H1 (cell line): ENCODE results near the gene UIMC1. TPM values are rescaled to one million over a fixed set of nuclear protein-coding genes. Genes with fewer than 3 reads are reported as not detected.

ENCODE experiments used
- CTCF ChIA-PET: fragments of 300-600 bp; sonication (Branson Sonifier 250); formaldehyde crosslinking; loops from one replicate; lab custom pipeline; 2021; ENCODE audit not compliant: partially characterized antibody; lab: Charles Lee
- POLR2A ChIA-PET: fragments of 300-600 bp; sonication (Branson Sonifier 250); formaldehyde crosslinking; loops from one replicate; lab custom pipeline; 2021; ENCODE audit warnings: inconsistent platforms; ENCODE audit not compliant: partially characterized antibody; lab: Charles Lee
- DNase-seq, 2 experiments: peaks; one replicate each; pipeline versions ENCODE4 v3.0.0 to v3.0.0-alpha.2; 2010 to 2022; ENCODE audit warnings: low spot score in 2 of 2, low read depth in 1 of 2, mixed read lengths in 1 of 2
- FAIRE-seq: peaks from 2 replicates; lab custom pipeline; 2011; peaks lifted over from hg19 to GRCh38; lab: Jason Lieb, UNC
- H2AFZ ChIP-seq: 2 replicates; pipeline ENCODE4 v1.8.1; 2012; ENCODE audit warnings: low read length, inconsistent platforms
- H2AK5ac ChIP-seq: 2 replicates; pipeline ENCODE4 v1.6.1; 2013; ENCODE audit warnings: low read depth, low read length
- H2BK120ac ChIP-seq: replicated peaks from 2 replicates; pipeline ENCODE3; 2013; ENCODE audit warnings: low read depth, low read length, inconsistent platforms
- H2BK12ac ChIP-seq: 2 replicates; pipeline ENCODE4 v1.6.1; 2013; ENCODE audit warnings: low read depth, low read length
- H2BK15ac ChIP-seq: 2 replicates; pipeline ENCODE4 v1.6.1; 2013; ENCODE audit warnings: low read length
- H2BK20ac ChIP-seq: 2 replicates; pipeline ENCODE4 v1.6.1; 2013; ENCODE audit warnings: low read length
- H2BK5ac ChIP-seq: 2 replicates; pipeline ENCODE4 v1.6.1; 2013; ENCODE audit warnings: low read depth, low read length
- H3K14ac ChIP-seq: 2 replicates; pipeline ENCODE4 v1.6.1; 2013; ENCODE audit warnings: inconsistent platforms; ENCODE audit not compliant: insufficient read length
- H3K18ac ChIP-seq: 2 replicates; pipeline ENCODE4 v1.6.1; 2013; ENCODE audit warnings: low read length; ENCODE audit errors: extremely low read depth
- H3K23ac ChIP-seq: 2 replicates; pipeline ENCODE4 v1.6.1; 2013; ENCODE audit warnings: inconsistent platforms; ENCODE audit not compliant: insufficient read length
- H3K23me2 ChIP-seq: 2 replicates; pipeline ENCODE4 v1.6.1; 2013; ENCODE audit warnings: low read depth, low read length
- H3K27ac ChIP-seq: 2 replicates; pipeline ENCODE4 v1.6.1; 2011; ENCODE audit warnings: low read depth, low read length, inconsistent platforms
- H3K27me3 ChIP-seq, 4 experiments: replicated peaks in 1 of 4; 1 replicate in 1 of 4; 2 replicates in 3 of 4; pipeline versions ENCODE4 v1.6.1 to v1.8.1; 2011 to 2013; ENCODE audit warnings: low read length in 3 of 4, mild to moderate bottlenecking in 3 of 4, inconsistent platforms in 2 of 4, mixed read lengths in 2 of 4, moderate library complexity in 1 of 4; ENCODE audit not compliant: control insufficient read depth in 3 of 4, insufficient read depth in 3 of 4; ENCODE audit errors: extremely low read depth in 1 of 4
- H3K36me3 ChIP-seq, 4 experiments: 2 replicates each; pipeline versions ENCODE4 v1.6.1 to v1.8.1; 2011 to 2013; ENCODE audit warnings: mild to moderate bottlenecking in 4 of 4, low read length in 3 of 4, moderate library complexity in 2 of 4, control low read depth in 1 of 4, inconsistent platforms in 1 of 4; ENCODE audit not compliant: insufficient read depth in 4 of 4, control insufficient read depth in 2 of 4
- H3K4ac ChIP-seq: replicated peaks from 2 replicates; pipeline ENCODE3; 2013; ENCODE audit warnings: low read length, low read depth, mixed read lengths, inconsistent platforms; ENCODE audit not compliant: insufficient read length
- H3K4me1 ChIP-seq, 4 experiments: replicated peaks in 1 of 4; 1 replicate in 1 of 4; 2 replicates in 3 of 4; pipeline versions ENCODE4 v1.6.1 to v1.8.1; 2011 to 2013; ENCODE audit warnings: low read length in 3 of 4, inconsistent platforms in 2 of 4, mixed read lengths in 1 of 4; ENCODE audit not compliant: insufficient read depth in 4 of 4, control insufficient read depth in 3 of 4
- H3K4me2 ChIP-seq, 2 experiments: 2 replicates each; pipeline versions ENCODE4 v1.6.1 to v1.8.1; 2011 to 2013; ENCODE audit warnings: low read depth in 2 of 2, low read length in 2 of 2, control low read depth in 1 of 2, inconsistent platforms in 1 of 2, mild to moderate bottlenecking in 1 of 2; ENCODE audit not compliant: insufficient read depth in 1 of 2
- H3K4me3 ChIP-seq, 4 experiments: fragments of 200-600, 300-600 bp in 1 of 4; sonication (generic), shearing (Covaris generic), sonication (Bioruptor Twin) in 1 of 4; 2 replicates each; pipeline versions ENCODE4 v1.5.1 to v1.8.1; 2011 to 2016; ENCODE audit warnings: low read length in 4 of 4, low read depth in 3 of 4, control low read depth in 2 of 4, inconsistent platforms in 2 of 4, mild to moderate bottlenecking in 2 of 4, mixed read lengths in 1 of 4, moderate library complexity in 1 of 4; ENCODE audit not compliant: insufficient read depth in 2 of 4; ENCODE audit errors: extremely low read depth in 1 of 4
- H3K56ac ChIP-seq: replicated peaks from 2 replicates; pipeline ENCODE3; 2013; ENCODE audit warnings: low read depth, mild to moderate bottlenecking, mixed read lengths, low read length, inconsistent platforms; ENCODE audit not compliant: insufficient read length
- H3K79me1 ChIP-seq: 2 replicates; pipeline ENCODE4 v1.6.1; 2013; ENCODE audit warnings: low read depth, low read length, control low read depth
- H3K79me2 ChIP-seq, 2 experiments: 2 replicates each; pipeline versions ENCODE4 v1.6.1 to v1.8.1; 2012 to 2013; ENCODE audit warnings: low read length in 2 of 2, mild to moderate bottlenecking in 2 of 2, inconsistent platforms in 1 of 2; ENCODE audit not compliant: insufficient read depth in 2 of 2, control insufficient read depth in 1 of 2
- H3K9ac ChIP-seq, 4 experiments: replicated peaks in 1 of 4; 1 replicate in 1 of 4; 2 replicates in 3 of 4; pipeline versions ENCODE4 v1.6.1 to v1.8.1; 2011 to 2013; ENCODE audit warnings: low read depth in 3 of 4, low read length in 3 of 4, control low read depth in 2 of 4, mild to moderate bottlenecking in 2 of 4, moderate library complexity in 2 of 4, inconsistent platforms in 1 of 4; ENCODE audit errors: extremely low read depth in 1 of 4
- H3K9me3 ChIP-seq, 2 experiments: 2 replicates each; pipeline versions ENCODE4 v1.6.1 to v1.8.1; 2012 to 2013; ENCODE audit warnings: mild to moderate bottlenecking in 2 of 2, moderate library complexity in 2 of 2, control low read depth in 1 of 2, inconsistent platforms in 1 of 2, low read depth in 1 of 2, low read length in 1 of 2, mixed read lengths in 1 of 2; ENCODE audit not compliant: insufficient read depth in 2 of 2
- H4K20me1 ChIP-seq, 2 experiments: replicated peaks in 1 of 2; 2 replicates each; pipeline versions ENCODE3 to v1.8.1; 2011 to 2013; ENCODE audit warnings: inconsistent platforms in 2 of 2, low read length in 2 of 2, mild to moderate bottlenecking in 1 of 2; ENCODE audit not compliant: insufficient read depth in 2 of 2, control insufficient read depth in 1 of 2
- H4K5ac ChIP-seq: 2 replicates; pipeline ENCODE4 v1.6.1; 2013; ENCODE audit warnings: low read length, low read depth, mixed read lengths, inconsistent platforms; ENCODE audit not compliant: insufficient read length
- H4K8ac ChIP-seq: 2 replicates; pipeline ENCODE4 v1.8.0; 2013; ENCODE audit warnings: mild to moderate bottlenecking, moderate library complexity, low read length, inconsistent platforms; ENCODE audit not compliant: insufficient read depth; ENCODE audit errors: extremely low read depth
- H4K91ac ChIP-seq: replicated peaks from 2 replicates; pipeline ENCODE3; 2013; ENCODE audit warnings: low read length, mixed read lengths, inconsistent platforms; ENCODE audit not compliant: insufficient read length
- EZH2 ChIP-seq: fragments of 200-600 bp; sonication (generic); IDR thresholded peaks from 2 replicates; pipeline ENCODE4 v1.7.1; 2012; ENCODE audit warnings: low read depth, mild to moderate bottlenecking, moderate library complexity, low read length, inconsistent platforms; ENCODE audit not compliant: severe bottlenecking
- JUN ChIP-seq: IDR thresholded peaks from 2 replicates; pipeline ENCODE4 v1.6.1; 2011; ENCODE audit warnings: low read depth, mild to moderate bottlenecking, improper control_type of control experiment, low read length
- POLR2AphosphoS5 ChIP-seq: IDR thresholded peaks from 2 replicates; pipeline ENCODE4 v1.6.1; 2011; ENCODE audit warnings: low read depth, low read length
- RAD21 ChIP-seq, 2 experiments: IDR thresholded peaks in 1 of 2; conservative IDR thresholded peaks in 1 of 2; 2 replicates each; pipeline ENCODE4 v1.6.1; 2011; ENCODE audit warnings: low read depth in 2 of 2, low read length in 2 of 2, improper control_type of control experiment in 1 of 2, inconsistent platforms in 1 of 2, mild to moderate bottlenecking in 1 of 2, moderate library complexity in 1 of 2
- RNF2 ChIP-seq: fragments of 200-900, 300-1000 bp; sonication (generic); IDR thresholded peaks from 2 replicates; pipeline ENCODE4 v1.7.1; 2016; ENCODE audit warnings: borderline replicate concordance, low read depth, mild to moderate bottlenecking, antibody characterized with exemption, low read length; ENCODE audit not compliant: poor library complexity, severe bottlenecking; ENCODE audit errors: missing control alignments
- RXRA ChIP-seq: IDR thresholded peaks from 2 replicates; pipeline ENCODE4 v1.6.1; 2011; ENCODE audit warnings: low read depth, mild to moderate bottlenecking, low read length, moderate library complexity; ENCODE audit not compliant: insufficient read depth
- SUZ12 ChIP-seq: fragments of 200-600 bp; sonication (generic); IDR thresholded peaks from 2 replicates; pipeline ENCODE4 v1.6.1; 2012; ENCODE audit warnings: mild to moderate bottlenecking, inconsistent platforms, low read length, moderate library complexity, mixed read lengths
- WGBS, 2 experiments: shearing (Covaris generic) in 1 of 2; methylation state at CpG; one replicate each; pipeline versions ENCODE4 v1.1.6 to v1.1.7; 2013 to 2015; ENCODE audit warnings: low lambda C conversion rate in 2 of 2, mixed read lengths in 2 of 2, inconsistent platforms in 1 of 2, low coverage in 1 of 2, missing lambda C conversion rate in 1 of 2; ENCODE audit not compliant: insufficient replicate concordance in 2 of 2, insufficient coverage in 1 of 2, insufficient read length in 1 of 2; ENCODE audit errors: extremely low coverage in 1 of 2, missing lambda C conversion rate in 1 of 2; 5-methylcytosine and 5-hydroxymethylcytosine counted together
- polyA plus RNA-seq, 7 experiments: library from polyadenylated mRNA; depleted of rRNA in 3 of 7; stranded (reverse) in 5 of 7; unstranded in 2 of 7; fragments of >200 nt in 5 of 7; fragments of 200-250 nt in 2 of 7; gene quantifications; 1 replicate in 5 of 7; 2 replicates in 1 of 7; 4 replicates in 1 of 7; pipeline versions ENCODE4 v1.2.1 to v1.2.3, GENCODE V29; 2011 to 2013; ENCODE audit warnings: missing spikeins in 2 of 7, mixed read lengths in 2 of 7
- total RNA-seq: library from RNA; stranded (reverse); fragmentation: NEBNext Ultra II Directional; extraction: Animal tissue kit (Norgen Biotek cat#: 25700); gene quantifications from 2 replicates; pipeline ENCODE4 v1.2.1, GENCODE V29; 2021
- TF ChIP-seq, protein P1 (sequence below): IDR thresholded peaks from 2 replicates; pipeline ENCODE4 v1.6.1; 2012; ENCODE audit warnings: low read length, inconsistent platforms
- TF ChIP-seq, protein P2 (sequence below): IDR thresholded peaks from 2 replicates; pipeline ENCODE4 v1.6.1; 2011; ENCODE audit warnings: low read depth, mild to moderate bottlenecking, low read length; ENCODE audit not compliant: insufficient read depth

The UIMC1 gene
- total and polyA plus RNA-seq, 2 of the 8 experiments (the other 6 are each of a cell fraction or from before 2014, with no cell fraction given), result 12.8 to 43.7 TPM

DNA sequence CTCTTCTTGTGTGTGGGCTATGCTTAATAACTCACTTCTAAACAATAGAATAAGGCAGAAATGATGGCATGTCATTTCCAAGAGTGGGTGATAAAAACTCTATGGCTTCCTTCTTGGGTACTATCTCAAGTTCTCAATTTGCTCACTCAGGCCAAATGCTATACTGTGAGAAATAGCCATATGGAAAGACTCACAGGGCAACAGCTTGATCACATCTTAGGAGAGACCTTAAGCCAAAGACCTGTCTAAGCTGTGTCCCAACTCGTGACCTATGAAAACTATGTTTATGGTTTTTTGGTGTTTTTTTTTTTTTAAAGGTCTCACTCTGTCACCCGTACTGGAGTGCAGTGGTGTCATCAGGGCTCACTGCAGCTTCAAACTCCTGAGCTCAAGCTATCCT lies 2.1 kb upstream of the UIMC1 start:
- Histone ChIP-seq H4K5ac (no peak overlapping the region), H2BK15ac (no peak overlapping the region), H4K91ac (no peak overlapping the region), H4K20me1 (peaks cover 0 to 3% of the 10 kb centered on the region in 2 experiments), H3K4me3 (no peak overlapping the region), H3K23me2 (0 out of 2 replicates have a peak, but pooled peaks cover 2% of the 10 kb centered on the region), H3K27ac (no peak overlapping the region), H3K9me3 (no peaks in the 10 kb centered on the region), H3K27me3 (no peaks in the 10 kb centered on the region), H3K4me2 (no peak overlapping the region), H3K79me1 (peaks cover 6% of the 10 kb centered on the region), H3K36me3 (no peaks in the 10 kb centered on the region), H3K18ac (no peak overlapping the region), H2BK20ac (no peak overlapping the region), H3K79me2 (peaks cover 15 to 20% of the 10 kb centered on the region in 2 experiments), H3K9ac (no peak overlapping the region), H2AK5ac (no peak overlapping the region), H2BK12ac (no peak overlapping the region), H2AFZ (no peak overlapping the region), H4K8ac (no peak overlapping the region), H3K56ac (no peak overlapping the region), H3K23ac (no peak overlapping the region), H3K4me1 (peaks cover 0 to 3% (median 2%) of the 10 kb centered on the region in 4 experiments; a peak in 4 of 7 replicates), H2BK5ac (no peak overlapping the region), H3K4ac (no peak overlapping the region), H3K14ac (no peak overlapping the region), H2BK120ac (no peak overlapping the region)
- FAIRE-seq (no peak), DNase-seq (no peak)
- TF ChIP-seq, protein P1, sequence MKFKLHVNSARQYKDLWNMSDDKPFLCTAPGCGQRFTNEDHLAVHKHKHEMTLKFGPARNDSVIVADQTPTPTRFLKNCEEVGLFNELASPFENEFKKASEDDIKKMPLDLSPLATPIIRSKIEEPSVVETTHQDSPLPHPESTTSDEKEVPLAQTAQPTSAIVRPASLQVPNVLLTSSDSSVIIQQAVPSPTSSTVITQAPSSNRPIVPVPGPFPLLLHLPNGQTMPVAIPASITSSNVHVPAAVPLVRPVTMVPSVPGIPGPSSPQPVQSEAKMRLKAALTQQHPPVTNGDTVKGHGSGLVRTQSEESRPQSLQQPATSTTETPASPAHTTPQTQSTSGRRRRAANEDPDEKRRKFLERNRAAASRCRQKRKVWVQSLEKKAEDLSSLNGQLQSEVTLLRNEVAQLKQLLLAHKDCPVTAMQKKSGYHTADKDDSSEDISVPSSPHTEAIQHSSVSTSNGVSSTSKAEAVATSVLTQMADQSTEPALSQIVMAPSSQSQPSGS, result no peak
- TF ChIP-seq RNF2, result no peak
- TF ChIP-seq POLR2AphosphoS5, result no peak
- TF ChIP-seq, protein P2, sequence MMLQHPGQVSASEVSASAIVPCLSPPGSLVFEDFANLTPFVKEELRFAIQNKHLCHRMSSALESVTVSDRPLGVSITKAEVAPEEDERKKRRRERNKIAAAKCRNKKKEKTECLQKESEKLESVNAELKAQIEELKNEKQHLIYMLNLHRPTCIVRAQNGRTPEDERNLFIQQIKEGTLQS, result no peak
- TF ChIP-seq SUZ12, result no peak
- no peak for TF ChIP-seq RAD21 (IDR thresholded peaks at IDR 0.05 in 1 of 2, conservative IDR thresholded peaks at IDR 0.05 in 1 of 2; ENCODE audit: low read depth in 2 of 2, low read length in 2 of 2)
- TF ChIP-seq RXRA, result no peak
- no peak for TF ChIP-seq JUN
- TF ChIP-seq EZH2, result no peak
- CTCF ChIA-PET, result interaction anchor here (1.0 to 1.3 kb wide), 2 partner anchors 13 to 331 kb away, joined by 3 to 4 read pairs; partner anchors contain the start of gene ZNF346
- POLR2A ChIA-PET, result interaction anchor here (1.1 to 1.5 kb wide), 2 partner anchors 11 to 65 kb away, joined by 3 to 4 read pairs; no protein-coding TSS in a partner anchor
- 72% methylated on average over 2 of the region's 2 CpGs; no CpG with 5 or more reads in 1 of the 2 experiments for WGBS, 2 experiments
